Activated CD4-positive, alpha-beta T cell treated with anti-CD3 and anti-CD28 coated beads, Interleukin-2, amount 50 U/mL, for 1 hour (primary cell): ENCODE measurements around the gene FOLH1.
"Not testable (repeated sequence)": the region's sequence is repeated elsewhere in the genome, so short reads cannot be mapped to it uniquely, and the experiment has no call there.

Experiments
- DNase-seq: peaks from one replicate; pipeline ENCODE4 v3.0.0-alpha.2; 2020

Gene FOLH1

DNA sequence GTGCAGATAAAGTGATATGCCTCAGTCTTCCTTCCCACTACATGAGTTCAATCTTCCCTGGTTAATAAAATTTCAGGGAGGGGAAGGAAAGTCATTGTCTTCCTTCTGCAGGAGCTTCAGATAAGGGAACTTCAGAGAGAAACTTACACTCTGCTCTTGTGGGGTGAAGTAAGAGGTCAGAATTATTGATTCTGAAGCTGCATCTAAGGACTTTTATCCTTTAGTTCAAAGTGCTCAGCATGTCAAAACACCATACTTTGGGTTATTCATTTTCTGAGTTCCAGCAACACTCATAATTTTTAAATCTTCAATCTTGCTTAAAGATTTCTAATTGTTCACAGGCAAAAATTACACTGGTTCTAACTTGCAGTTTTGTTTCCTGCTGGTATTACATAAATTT is 33.0 kb downstream of the FOLH1 start:
- not testable (repeated sequence) for DNase-seq

DNA sequence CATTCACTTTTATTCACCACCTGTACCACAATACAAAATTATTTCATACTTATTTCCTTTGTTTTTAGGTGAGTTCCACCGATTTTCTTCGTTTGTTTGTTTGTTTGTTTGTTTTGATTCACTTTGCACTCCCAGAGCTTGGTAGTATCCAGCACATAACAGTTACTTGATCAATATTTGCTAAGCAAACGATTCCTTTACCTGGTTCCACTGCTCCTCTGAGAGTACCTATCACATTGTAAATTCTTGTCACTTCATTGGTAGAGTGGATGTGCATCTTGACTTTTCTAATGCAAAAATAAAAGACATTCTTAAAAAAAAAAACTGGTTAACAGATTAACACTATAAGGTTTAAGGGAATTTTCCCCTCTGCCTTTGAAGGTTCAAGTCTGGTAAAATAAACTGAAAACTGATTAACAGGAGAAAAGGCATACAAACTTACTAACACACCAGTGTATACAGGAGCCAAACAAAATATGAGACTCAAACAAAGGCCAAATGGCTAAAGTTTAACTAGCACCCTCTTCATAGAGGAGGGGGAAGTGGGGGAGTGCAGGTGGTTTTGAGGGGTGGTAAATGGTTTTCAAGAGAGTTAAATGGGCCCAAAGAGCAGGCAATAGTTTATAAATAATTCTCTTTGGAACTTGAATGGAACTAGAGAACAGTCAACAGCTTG is 33.6 kb downstream of the FOLH1 start:
- DNase-seq: not testable (repeated sequence)

DNA sequence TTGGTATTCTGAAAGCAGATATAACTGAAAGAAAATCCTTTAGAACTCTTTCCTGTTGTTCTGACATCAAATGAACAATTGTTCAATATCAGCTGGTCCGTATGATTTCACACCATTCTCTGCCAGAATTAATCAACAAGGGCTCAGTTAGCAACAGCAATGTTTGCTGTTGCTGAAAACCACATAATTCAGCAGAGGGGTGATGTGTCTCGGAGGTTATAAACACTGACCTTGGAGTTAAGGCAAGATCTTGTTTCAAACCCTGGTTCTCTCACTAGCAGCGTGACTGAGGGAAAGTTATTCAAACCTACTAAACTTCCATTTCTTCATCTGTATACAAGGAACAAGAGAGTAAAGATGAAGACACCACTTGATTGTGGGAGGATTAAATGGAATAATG is 36.8 kb downstream of the FOLH1 start:
- not testable (repeated sequence) for DNase-seq

DNA sequence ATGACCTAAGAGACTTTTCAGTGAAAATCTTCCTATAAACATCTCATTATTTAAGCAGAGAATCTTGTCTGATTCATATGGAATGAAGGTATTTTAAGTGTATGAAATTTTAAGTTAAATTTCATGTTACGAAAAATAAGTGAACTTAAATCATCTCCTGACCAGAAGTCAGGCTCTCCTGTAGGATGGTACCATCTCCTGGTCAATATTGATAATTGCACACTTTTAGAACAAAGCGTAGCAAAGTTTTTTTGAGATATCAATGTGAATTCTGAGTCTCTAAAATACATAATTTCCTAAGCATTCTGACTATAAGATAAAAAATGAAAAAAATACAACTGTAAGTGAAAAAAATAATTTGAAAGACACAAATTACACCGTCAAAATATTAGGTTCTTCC is 38.8 kb downstream of the FOLH1 start:
- not testable (repeated sequence) for DNase-seq

DNA sequence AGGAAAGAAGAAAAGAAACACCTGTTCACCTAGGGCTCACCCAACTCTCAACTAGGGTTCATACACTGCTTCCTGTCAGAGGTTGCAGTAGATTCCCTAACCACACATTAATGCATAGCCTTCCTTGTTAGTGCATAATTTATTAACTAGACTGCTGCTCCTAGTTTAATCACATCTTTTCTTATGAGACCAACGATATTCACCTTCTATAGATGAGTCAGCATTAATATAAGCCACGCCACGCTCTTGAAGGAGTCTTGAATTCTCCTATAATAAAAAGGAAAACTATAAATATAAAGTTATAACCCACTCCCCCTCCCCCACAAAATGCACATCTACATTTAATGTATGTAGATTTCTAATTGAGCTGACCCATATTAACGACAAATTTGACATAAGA is 39.4 kb downstream of the FOLH1 start:
- not testable (repeated sequence) for DNase-seq

DNA sequence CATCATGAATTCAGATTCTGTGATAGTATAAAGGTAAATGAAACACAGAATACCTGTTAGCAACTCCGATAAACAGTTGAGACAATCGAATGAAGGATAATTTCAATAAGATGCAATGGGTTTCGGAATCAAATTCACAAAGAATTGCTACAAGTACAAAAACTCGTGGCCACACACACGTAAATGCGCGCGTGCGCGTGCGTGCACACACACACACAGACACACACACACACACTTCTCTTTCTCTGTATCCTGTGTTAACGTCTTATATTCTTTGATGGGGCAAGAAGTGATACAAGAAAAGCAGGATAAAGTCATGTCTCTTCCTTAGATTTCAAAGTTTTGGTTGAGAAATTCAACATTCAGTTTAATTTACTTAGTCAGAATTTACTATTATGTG is 57.2 kb downstream of the FOLH1 start:
- no peak for DNase-seq

DNA sequence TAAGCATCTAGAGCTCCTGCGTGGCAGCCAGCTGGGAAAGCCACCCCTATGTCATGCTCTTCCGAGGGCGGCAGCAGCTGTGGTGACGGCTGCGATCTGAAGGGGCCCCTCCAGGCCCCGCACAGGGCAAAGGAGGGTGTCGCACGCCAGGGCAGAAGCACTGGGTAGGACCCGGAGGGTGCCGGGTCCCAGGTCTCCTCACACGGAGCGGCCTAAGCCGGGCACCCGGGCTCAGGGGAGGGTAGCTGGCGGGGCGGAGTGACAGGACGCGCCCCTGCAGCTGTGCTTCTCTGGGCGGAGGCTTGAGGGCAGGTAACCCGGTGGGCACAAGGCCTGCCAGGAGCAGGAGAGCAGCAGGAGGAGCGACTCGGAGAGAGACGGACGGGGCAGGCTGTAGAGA is 106.0 kb downstream of the FOLH1 start:
- not testable (repeated sequence) for DNase-seq
